ENCODE measurements around the gene CIDEC. TPM values are rescaled to one million over a fixed set of nuclear protein-coding genes. Genes with fewer than 3 reads are reported as not detected.
A peak's percentile ranks its signal among the peaks of the same experiment; 100 is the strongest.

CIDEC gene
- total and polyA plus RNA-seq, 2 of the 13 experiments (the other 11 are each of a cell fraction or from before 2014, with no cell fraction given) = 2.5 to 10.4 TPM

DNA sequence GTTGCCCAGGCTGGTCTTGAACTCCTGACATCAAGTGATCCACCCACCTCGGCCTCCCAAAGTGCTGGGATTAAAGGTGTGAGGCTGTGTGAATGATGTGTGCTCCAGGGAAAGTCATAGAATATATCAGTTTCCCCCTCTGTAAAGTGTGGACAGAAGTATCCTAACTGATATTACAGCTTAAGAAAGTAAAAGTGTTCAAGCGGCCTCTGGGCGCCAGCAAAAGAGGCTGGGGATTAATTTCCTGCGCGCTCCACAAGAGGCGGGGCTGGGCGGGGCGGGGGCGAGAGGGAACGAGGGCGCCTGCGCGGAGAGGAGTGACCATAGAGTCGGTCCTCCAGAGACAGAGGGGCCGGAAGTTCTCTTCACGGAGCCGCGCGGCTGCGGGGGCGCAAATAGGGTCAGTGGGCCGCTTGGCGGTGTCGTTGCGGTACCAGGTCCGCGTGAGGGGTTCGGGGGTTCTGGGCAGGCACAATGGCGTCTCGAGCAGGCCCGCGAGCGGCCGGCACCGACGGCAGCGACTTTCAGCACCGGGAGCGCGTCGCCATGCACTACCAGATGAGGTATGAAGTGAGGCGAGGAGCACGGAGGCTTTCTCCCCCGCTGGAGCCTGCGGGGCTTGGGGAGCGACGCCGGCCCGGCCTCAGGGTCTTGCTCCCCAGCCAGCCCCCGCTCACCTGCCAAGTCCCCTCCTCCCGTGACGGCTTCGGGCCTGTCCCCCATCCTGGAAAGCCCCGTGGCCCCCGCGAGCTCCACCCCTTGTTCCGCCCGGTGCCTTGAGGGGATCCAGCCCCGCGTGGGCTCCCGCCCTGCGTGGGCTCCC lies 10.4 kb upstream of the CIDEC start, which contains the start of gene JAGN1 (continued):
- TF ChIP-seq ZNF766 (CRISPR knock-in tag; IDR thresholded peaks at IDR 0.05; ENCODE audit: borderline replicate concordance) = peak; percentile 86
- peak; percentile 68; the same call in 1 of the 2 replicates for TF ChIP-seq ARHGAP35 (CRISPR knock-in tag; IDR thresholded peaks at IDR 0.05; ENCODE audit: borderline replicate concordance)
- peak; percentile 83 for TF ChIP-seq ZNF343 (CRISPR knock-in tag; IDR thresholded peaks at IDR 0.05)
- no peak for TF ChIP-seq REL (CRISPR knock-in tag; conservative IDR thresholded peaks at IDR 0.05)
- no peak for TF ChIP-seq EHMT2 (IDR thresholded peaks at IDR 0.05; ENCODE audit: borderline replicate concordance, low read depth, low read length)
- no peak; the same call in 1 of the 2 replicates for TF ChIP-seq SAFB2 (CRISPR knock-in tag; IDR thresholded peaks at IDR 0.05; ENCODE audit: borderline replicate concordance, low read depth)
- no peak for TF ChIP-seq ZNF382 (CRISPR knock-in tag; IDR thresholded peaks at IDR 0.05; ENCODE audit: borderline replicate concordance)
- peak; percentile 60 for TF ChIP-seq HNRNPK (IDR thresholded peaks at IDR 0.05; ENCODE audit: low read depth, low read length, poor library complexity, severe bottlenecking)
- TF ChIP-seq, protein P1, sequence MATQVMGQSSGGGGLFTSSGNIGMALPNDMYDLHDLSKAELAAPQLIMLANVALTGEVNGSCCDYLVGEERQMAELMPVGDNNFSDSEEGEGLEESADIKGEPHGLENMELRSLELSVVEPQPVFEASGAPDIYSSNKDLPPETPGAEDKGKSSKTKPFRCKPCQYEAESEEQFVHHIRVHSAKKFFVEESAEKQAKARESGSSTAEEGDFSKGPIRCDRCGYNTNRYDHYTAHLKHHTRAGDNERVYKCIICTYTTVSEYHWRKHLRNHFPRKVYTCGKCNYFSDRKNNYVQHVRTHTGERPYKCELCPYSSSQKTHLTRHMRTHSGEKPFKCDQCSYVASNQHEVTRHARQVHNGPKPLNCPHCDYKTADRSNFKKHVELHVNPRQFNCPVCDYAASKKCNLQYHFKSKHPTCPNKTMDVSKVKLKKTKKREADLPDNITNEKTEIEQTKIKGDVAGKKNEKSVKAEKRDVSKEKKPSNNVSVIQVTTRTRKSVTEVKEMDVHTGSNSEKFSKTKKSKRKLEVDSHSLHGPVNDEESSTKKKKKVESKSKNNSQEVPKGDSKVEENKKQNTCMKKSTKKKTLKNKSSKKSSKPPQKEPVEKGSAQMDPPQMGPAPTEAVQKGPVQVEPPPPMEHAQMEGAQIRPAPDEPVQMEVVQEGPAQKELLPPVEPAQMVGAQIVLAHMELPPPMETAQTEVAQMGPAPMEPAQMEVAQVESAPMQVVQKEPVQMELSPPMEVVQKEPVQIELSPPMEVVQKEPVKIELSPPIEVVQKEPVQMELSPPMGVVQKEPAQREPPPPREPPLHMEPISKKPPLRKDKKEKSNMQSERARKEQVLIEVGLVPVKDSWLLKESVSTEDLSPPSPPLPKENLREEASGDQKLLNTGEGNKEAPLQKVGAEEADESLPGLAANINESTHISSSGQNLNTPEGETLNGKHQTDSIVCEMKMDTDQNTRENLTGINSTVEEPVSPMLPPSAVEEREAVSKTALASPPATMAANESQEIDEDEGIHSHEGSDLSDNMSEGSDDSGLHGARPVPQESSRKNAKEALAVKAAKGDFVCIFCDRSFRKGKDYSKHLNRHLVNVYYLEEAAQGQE (IDR thresholded peaks at IDR 0.05; ENCODE audit: borderline replicate concordance in 1 of 2, low read depth in 1 of 2, low read length in 2 of 2) = peak in 1 of 2 experiments; percentile 38; a peak in 1 of 4 replicates
- 0 out of 2 replicates have a peak, but pooled peaks have one; percentile 48 for TF ChIP-seq ZNF484 (CRISPR knock-in tag; IDR thresholded peaks at IDR 0.05; ENCODE audit: borderline replicate concordance, low read depth)
- peak; percentile 86 for TF ChIP-seq KDM5A (IDR thresholded peaks at IDR 0.05; ENCODE audit: borderline replicate concordance, low read length)
- TF ChIP-seq STAG1 (CRISPR knock-in tag; IDR thresholded peaks at IDR 0.05) = peak; percentile 20; the same call in 1 of the 2 replicates
- TF ChIP-seq, protein P2, sequence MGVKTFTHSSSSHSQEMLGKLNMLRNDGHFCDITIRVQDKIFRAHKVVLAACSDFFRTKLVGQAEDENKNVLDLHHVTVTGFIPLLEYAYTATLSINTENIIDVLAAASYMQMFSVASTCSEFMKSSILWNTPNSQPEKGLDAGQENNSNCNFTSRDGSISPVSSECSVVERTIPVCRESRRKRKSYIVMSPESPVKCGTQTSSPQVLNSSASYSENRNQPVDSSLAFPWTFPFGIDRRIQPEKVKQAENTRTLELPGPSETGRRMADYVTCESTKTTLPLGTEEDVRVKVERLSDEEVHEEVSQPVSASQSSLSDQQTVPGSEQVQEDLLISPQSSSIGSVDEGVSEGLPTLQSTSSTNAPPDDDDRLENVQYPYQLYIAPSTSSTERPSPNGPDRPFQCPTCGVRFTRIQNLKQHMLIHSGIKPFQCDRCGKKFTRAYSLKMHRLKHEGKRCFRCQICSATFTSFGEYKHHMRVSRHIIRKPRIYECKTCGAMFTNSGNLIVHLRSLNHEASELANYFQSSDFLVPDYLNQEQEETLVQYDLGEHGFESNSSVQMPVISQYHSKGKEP (CRISPR knock-in tag; IDR thresholded peaks at IDR 0.05) = no peak
- TF ChIP-seq, protein P3, sequence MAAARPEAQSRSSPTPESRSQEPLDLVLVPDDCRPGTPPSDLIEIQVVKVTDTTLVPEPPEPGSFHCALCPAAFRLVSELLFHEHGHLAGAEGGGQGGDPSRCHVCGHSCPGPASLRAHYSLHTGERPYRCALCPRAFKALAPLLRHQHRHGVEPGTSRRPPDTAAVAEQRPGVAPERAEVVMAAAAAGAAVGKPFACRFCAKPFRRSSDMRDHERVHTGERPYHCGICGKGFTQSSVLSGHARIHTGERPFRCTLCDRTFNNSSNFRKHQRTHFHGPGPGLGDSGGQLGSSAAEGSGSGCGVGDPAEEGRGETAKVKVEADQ (CRISPR knock-in tag; IDR thresholded peaks at IDR 0.05; ENCODE audit: borderline replicate concordance) = peak; percentile 53; the same call in 1 of the 2 replicates
- TF ChIP-seq, protein P4, sequence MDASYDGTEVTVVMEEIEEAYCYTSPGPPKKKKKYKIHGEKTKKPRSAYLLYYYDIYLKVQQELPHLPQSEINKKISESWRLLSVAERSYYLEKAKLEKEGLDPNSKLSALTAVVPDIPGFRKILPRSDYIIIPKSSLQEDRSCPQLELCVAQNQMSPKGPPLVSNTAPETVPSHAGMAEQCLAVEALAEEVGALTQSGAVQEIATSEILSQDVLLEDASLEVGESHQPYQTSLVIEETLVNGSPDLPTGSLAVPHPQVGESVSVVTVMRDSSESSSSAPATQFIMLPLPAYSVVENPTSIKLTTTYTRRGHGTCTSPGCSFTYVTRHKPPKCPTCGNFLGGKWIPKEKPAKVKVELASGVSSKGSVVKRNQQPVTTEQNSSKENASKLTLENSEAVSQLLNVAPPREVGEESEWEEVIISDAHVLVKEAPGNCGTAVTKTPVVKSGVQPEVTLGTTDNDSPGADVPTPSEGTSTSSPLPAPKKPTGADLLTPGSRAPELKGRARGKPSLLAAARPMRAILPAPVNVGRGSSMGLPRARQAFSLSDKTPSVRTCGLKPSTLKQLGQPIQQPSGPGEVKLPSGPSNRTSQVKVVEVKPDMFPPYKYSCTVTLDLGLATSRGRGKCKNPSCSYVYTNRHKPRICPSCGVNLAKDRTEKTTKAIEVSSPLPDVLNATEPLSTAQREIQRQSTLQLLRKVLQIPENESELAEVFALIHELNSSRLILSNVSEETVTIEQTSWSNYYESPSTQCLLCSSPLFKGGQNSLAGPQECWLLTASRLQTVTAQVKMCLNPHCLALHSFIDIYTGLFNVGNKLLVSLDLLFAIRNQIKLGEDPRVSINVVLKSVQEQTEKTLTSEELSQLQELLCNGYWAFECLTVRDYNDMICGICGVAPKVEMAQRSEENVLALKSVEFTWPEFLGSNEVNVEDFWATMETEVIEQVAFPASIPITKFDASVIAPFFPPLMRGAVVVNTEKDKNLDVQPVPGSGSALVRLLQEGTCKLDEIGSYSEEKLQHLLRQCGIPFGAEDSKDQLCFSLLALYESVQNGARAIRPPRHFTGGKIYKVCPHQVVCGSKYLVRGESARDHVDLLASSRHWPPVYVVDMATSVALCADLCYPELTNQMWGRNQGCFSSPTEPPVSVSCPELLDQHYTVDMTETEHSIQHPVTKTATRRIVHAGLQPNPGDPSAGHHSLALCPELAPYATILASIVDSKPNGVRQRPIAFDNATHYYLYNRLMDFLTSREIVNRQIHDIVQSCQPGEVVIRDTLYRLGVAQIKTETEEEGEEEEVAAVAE (CRISPR knock-in tag; IDR thresholded peaks at IDR 0.05; ENCODE audit: borderline replicate concordance) = peak; percentile 52; the same call in 1 of the 2 replicates
- peak; percentile 82; the same call in 1 of the 2 replicates for TF ChIP-seq SMAD1 (CRISPR knock-in tag; IDR thresholded peaks at IDR 0.05; ENCODE audit: borderline replicate concordance, low read depth)

All from HepG2 (cell line).